ENCODE data around the gene UQCR11.

The UQCR11 gene

GRCh38 chr19:1571358-1571757 lies 33.9 kb downstream of the UQCR11 start:
- Histone ChIP-seq H3K79me2 (ENCODE audit: low read length) (peaks cover 4% of the 10 kb centered on the region), H3K9ac (ENCODE audit: low read length) (no peak overlapping the region), H3F3A (ENCODE audit: insufficient read depth, low read length) (no peaks in the 10 kb centered on the region), H3K27me3 (replicated peaks; ENCODE audit: insufficient read depth, low read length) (peaks cover 45% of the 10 kb centered on the region), H3K9me3 (replicated peaks; ENCODE audit: insufficient read depth, low read length) (no peaks in the 10 kb centered on the region), H3K4me2 (ENCODE audit: low read depth, low read length) (no peak overlapping the region), H3K9me2 (replicated peaks; ENCODE audit: insufficient read depth, low read length) (no peaks in the 10 kb centered on the region), H3K36me3 (replicated peaks; ENCODE audit: insufficient read depth, low read length) (no peaks in the 10 kb centered on the region), H2AFZ (ENCODE audit: low read length) (no peak overlapping the region), H4K20me1 (ENCODE audit: insufficient read depth, low read length) (no peaks in the 10 kb centered on the region), H3K27ac (ENCODE audit: low read length) (no peak overlapping the region), H3K4me3 (ENCODE audit: low read length) (no peak overlapping the region), H3K4me1 (ENCODE audit: low read length) (peaks cover 5% of the 10 kb centered on the region)
- TF ChIP-seq, protein P1, sequence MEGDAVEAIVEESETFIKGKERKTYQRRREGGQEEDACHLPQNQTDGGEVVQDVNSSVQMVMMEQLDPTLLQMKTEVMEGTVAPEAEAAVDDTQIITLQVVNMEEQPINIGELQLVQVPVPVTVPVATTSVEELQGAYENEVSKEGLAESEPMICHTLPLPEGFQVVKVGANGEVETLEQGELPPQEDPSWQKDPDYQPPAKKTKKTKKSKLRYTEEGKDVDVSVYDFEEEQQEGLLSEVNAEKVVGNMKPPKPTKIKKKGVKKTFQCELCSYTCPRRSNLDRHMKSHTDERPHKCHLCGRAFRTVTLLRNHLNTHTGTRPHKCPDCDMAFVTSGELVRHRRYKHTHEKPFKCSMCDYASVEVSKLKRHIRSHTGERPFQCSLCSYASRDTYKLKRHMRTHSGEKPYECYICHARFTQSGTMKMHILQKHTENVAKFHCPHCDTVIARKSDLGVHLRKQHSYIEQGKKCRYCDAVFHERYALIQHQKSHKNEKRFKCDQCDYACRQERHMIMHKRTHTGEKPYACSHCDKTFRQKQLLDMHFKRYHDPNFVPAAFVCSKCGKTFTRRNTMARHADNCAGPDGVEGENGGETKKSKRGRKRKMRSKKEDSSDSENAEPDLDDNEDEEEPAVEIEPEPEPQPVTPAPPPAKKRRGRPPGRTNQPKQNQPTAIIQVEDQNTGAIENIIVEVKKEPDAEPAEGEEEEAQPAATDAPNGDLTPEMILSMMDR (IDR thresholded peaks at IDR 0.05; ENCODE audit: low read length) = no peak
- TF ChIP-seq EZH2 (optimal IDR thresholded peaks at IDR 0.05; ENCODE audit: low read depth, low read length) (no peak), EZH2phosphoT487 (IDR thresholded peaks at IDR 0.05; ENCODE audit: low read length) (no peak)
- DNase-seq = no peak

- TF ChIP-seq EZH2 (optimal IDR thresholded peaks at IDR 0.05; ENCODE audit: low read depth, low read length) (no peak), EZH2phosphoT487 (IDR thresholded peaks at IDR 0.05; ENCODE audit: low read length) (no peak)
- TF ChIP-seq, protein P1 (IDR thresholded peaks at IDR 0.05; ENCODE audit: low read length) = no peak
Observed at GRCh38 chr19:1570836-1571235, 34.4 kb downstream of the UQCR11 start.

GRCh38 chr19:1569997-1570396 lies 35.3 kb downstream of the UQCR11 start:
- H3K79me2 ChIP-seq (ENCODE audit: low read length) = peaks cover 13% of the 10 kb centered on the region
- no peak overlapping the region for H2AFZ ChIP-seq (ENCODE audit: low read length)
- no peak overlapping the region for H3K4me3 ChIP-seq (ENCODE audit: low read length)
- DNase-seq = no peak
- H3K9me2 ChIP-seq (replicated peaks; ENCODE audit: insufficient read depth, low read length) = no peaks in the 10 kb centered on the region
- H3K36me3 ChIP-seq (replicated peaks; ENCODE audit: insufficient read depth, low read length) = no peaks in the 10 kb centered on the region
- no peak overlapping the region for H3K9ac ChIP-seq (ENCODE audit: low read length)
- H4K20me1 ChIP-seq (ENCODE audit: insufficient read depth, low read length) = peaks cover 4% of the 10 kb centered on the region; the same call in 1 of the 2 replicates
- TF ChIP-seq EZH2 (optimal IDR thresholded peaks at IDR 0.05; ENCODE audit: low read depth, low read length) (no peak), EZH2phosphoT487 (IDR thresholded peaks at IDR 0.05; ENCODE audit: low read length) (no peak)
- TF ChIP-seq, protein P1 (IDR thresholded peaks at IDR 0.05; ENCODE audit: low read length) = no peak
- H3K27ac ChIP-seq (ENCODE audit: low read length) = no peak overlapping the region
- no peak overlapping the region for H3K4me2 ChIP-seq (ENCODE audit: low read depth, low read length)
- H3K4me1 ChIP-seq (ENCODE audit: low read length) = peaks cover 5% of the 10 kb centered on the region
- H3K9me3 ChIP-seq (replicated peaks; ENCODE audit: insufficient read depth, low read length) = no peaks in the 10 kb centered on the region
- 0 out of 2 replicates have a peak, but pooled peaks cover 2% of the 10 kb centered on the region for H3F3A ChIP-seq (ENCODE audit: insufficient read depth, low read length)
- peaks cover 45% of the 10 kb centered on the region for H3K27me3 ChIP-seq (replicated peaks; ENCODE audit: insufficient read depth, low read length)

More at GRCh38 chr19:1570836-1571235, 34.4 kb downstream of the UQCR11 start:
- Histone ChIP-seq H3F3A (ENCODE audit: insufficient read depth, low read length) (no peaks in the 10 kb centered on the region), H3K36me3 (replicated peaks; ENCODE audit: insufficient read depth, low read length) (no peaks in the 10 kb centered on the region), H3K79me2 (ENCODE audit: low read length) (peaks cover 9% of the 10 kb centered on the region), H3K27me3 (replicated peaks; ENCODE audit: insufficient read depth, low read length) (peaks cover 45% of the 10 kb centered on the region), H3K9me3 (replicated peaks; ENCODE audit: insufficient read depth, low read length) (no peaks in the 10 kb centered on the region), H3K4me2 (ENCODE audit: low read depth, low read length) (no peak overlapping the region), H4K20me1 (ENCODE audit: insufficient read depth, low read length) (peaks cover 3% of the 10 kb centered on the region; the same call in 1 of the 2 replicates), H3K4me1 (ENCODE audit: low read length) (peaks cover 5% of the 10 kb centered on the region), H3K27ac (ENCODE audit: low read length) (no peak overlapping the region), H2AFZ (ENCODE audit: low read length) (no peak overlapping the region), H3K9me2 (replicated peaks; ENCODE audit: insufficient read depth, low read length) (no peaks in the 10 kb centered on the region), H3K9ac (ENCODE audit: low read length) (no peak overlapping the region), H3K4me3 (ENCODE audit: low read length) (no peak overlapping the region)
- no peak for DNase-seq

All from MM.1S (cell line).